NB4 (cell line): Measurements from ENCODE around the gene PRUNE2.

Experiments used
- MAX ChIP-seq: IDR thresholded peaks from 2 replicates; pipeline ENCODE4 v1.6.1; 2011; ENCODE audit warnings: low read depth, low read length
- POLR2A ChIP-seq: IDR thresholded peaks from 2 replicates; pipeline ENCODE4 v1.6.1; 2011; ENCODE audit warnings: mild to moderate bottlenecking; ENCODE audit not compliant: insufficient read length; ENCODE audit errors: extremely low read depth
- TF ChIP-seq, protein P1 (sequence below): IDR thresholded peaks from one replicate; pipeline ENCODE4 v1.5.1; 2012; ENCODE audit warnings: low read depth, low read length

DNA sequence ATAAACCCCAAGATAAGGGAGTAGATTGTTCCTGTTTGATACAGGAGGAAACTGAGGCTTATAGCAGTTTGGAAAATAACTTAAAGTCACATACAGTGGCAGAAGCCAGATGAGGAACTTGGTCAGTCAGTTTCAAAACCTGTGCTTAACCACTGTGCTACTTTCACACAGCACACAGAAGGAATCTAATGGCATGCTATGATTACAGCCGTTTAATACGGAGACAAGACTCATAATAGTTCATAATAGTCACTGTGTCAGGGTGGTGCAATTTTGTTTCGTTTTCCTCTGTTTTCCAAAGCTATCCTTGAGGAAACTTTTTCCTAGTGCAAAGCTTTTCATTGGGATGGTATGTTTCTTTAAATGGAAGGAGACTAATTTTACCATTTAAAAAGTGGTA, 334.6 kb downstream of the PRUNE2 start:
- TF ChIP-seq, protein P1, sequence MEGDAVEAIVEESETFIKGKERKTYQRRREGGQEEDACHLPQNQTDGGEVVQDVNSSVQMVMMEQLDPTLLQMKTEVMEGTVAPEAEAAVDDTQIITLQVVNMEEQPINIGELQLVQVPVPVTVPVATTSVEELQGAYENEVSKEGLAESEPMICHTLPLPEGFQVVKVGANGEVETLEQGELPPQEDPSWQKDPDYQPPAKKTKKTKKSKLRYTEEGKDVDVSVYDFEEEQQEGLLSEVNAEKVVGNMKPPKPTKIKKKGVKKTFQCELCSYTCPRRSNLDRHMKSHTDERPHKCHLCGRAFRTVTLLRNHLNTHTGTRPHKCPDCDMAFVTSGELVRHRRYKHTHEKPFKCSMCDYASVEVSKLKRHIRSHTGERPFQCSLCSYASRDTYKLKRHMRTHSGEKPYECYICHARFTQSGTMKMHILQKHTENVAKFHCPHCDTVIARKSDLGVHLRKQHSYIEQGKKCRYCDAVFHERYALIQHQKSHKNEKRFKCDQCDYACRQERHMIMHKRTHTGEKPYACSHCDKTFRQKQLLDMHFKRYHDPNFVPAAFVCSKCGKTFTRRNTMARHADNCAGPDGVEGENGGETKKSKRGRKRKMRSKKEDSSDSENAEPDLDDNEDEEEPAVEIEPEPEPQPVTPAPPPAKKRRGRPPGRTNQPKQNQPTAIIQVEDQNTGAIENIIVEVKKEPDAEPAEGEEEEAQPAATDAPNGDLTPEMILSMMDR: no peak
- no peak for TF ChIP-seq POLR2A
- no peak for TF ChIP-seq MAX
